Measurements from ENCODE around the gene TRPC1.

- TF ChIP-seq HOXA7 (CRISPR knock-in tag; IDR thresholded peaks at IDR 0.05): no peak
- TF ChIP-seq POLR2A (IDR thresholded peaks at IDR 0.05; ENCODE audit: low read length): no peak
- TF ChIP-seq JUN (IDR thresholded peaks at IDR 0.05): no peak
Observed at GRCh38 chr3:142784228-142784627, 60.4 kb downstream of the TRPC1 start.

Data from A549 (cell line).